Choroid plexus epithelial cell (primary cell): ENCODE data around the gene TSPAN33.

ENCODE experiments used
- DNase-seq: peaks from one replicate; pipeline ENCODE4 v3.0.0-alpha.2; 2010; ENCODE audit warnings: low read depth
- H3K4me3 ChIP-seq: 2 replicates; pipeline ENCODE4 v1.5.1; 2011; ENCODE audit warnings: low read depth, mild to moderate bottlenecking, control low read depth, low read length, moderate library complexity
- TF ChIP-seq, protein P1 (sequence below): conservative IDR thresholded peaks from 2 replicates; pipeline ENCODE4 v1.5.1; 2011; ENCODE audit warnings: low read depth, mild to moderate bottlenecking, control low read depth, inconsistent platforms, low read length, moderate library complexity

TSPAN33 gene

DNA sequence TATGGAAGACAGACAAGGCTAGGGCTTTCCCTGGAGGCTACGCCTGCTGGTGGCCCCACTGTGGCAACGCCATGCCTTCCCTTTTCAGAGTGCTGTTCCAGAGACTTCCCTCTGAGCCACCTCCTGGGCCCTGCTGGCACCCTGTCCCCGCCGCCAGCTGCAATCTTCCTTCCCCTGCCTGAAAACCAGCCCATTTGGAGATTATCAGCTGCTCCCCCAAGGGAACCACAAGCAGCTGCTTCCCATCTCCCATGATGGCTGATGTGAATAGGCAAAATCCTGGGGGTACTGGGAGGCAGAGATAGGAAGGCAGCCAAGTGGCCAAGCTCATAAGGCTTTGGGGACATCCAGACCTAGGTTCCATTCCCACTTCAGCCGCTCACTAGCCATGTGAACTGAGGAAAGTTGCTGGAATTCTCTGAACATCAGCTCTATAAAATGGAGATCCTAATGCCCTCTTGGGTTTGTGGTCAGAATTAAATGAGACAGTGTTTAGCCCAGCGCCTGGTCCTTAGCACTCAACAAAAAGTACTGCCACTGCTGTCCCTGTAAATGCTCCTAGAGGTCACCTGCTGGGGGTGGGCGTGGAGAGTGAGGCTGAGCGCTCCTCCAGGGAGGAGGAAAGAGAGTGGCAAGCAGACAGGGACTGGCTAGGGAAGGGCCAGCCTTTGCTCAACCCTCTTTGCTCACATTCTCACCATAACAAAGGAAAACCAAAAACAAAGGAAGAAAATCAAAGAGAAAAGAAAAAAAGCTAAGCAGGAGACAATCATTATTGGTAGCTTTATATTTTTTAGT, 5.9 kb downstream of the TSPAN33 start:
- no peak for DNase-seq
- H3K4me3 ChIP-seq, result no peak overlapping the region
- TF ChIP-seq, protein P1, sequence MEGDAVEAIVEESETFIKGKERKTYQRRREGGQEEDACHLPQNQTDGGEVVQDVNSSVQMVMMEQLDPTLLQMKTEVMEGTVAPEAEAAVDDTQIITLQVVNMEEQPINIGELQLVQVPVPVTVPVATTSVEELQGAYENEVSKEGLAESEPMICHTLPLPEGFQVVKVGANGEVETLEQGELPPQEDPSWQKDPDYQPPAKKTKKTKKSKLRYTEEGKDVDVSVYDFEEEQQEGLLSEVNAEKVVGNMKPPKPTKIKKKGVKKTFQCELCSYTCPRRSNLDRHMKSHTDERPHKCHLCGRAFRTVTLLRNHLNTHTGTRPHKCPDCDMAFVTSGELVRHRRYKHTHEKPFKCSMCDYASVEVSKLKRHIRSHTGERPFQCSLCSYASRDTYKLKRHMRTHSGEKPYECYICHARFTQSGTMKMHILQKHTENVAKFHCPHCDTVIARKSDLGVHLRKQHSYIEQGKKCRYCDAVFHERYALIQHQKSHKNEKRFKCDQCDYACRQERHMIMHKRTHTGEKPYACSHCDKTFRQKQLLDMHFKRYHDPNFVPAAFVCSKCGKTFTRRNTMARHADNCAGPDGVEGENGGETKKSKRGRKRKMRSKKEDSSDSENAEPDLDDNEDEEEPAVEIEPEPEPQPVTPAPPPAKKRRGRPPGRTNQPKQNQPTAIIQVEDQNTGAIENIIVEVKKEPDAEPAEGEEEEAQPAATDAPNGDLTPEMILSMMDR, result no peak

DNA sequence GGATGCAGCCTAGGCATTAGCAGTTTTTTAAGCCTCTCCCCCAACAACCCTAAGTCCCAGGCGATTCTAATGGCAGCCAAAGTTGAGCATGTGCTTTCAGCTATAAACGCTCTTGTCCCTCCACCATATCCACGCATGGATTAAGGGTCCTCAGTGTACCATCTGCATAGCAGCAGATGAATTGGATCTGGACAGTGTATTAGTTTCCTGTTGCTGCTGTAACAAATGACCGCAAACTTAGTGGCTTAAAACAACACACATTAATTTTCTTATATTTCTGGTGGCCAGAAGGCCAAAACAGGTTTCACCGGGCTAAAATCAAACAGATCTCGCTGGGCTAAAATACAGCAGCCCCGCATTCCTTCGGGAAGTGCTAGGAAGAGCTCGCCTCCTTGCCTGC, 13.1 kb downstream of the TSPAN33 start:
- no peak overlapping the region for H3K4me3 ChIP-seq
- DNase-seq, result no peak
- TF ChIP-seq, protein P1, result no peak

DNA sequence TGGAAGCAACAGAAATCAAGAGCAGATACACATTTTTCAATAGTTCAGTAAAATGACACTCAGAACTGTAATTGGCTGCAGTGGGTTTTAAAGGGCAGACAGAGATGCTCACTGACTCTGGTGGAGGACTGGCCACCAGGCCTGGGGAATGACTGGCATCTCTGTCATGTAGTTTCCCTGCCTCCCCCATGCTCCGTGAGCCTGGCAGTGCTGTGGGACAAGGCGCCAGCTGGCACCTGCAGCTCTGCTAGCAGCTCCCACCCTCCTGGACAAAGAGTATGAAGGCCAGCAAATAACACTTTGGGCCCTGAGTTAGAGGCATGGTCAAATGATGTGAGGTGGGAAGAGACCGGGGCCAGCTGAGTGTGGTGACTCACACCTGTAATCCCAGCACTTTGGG, 15.0 kb downstream of the TSPAN33 start:
- no peak overlapping the region for H3K4me3 ChIP-seq
- no peak for DNase-seq
- TF ChIP-seq, protein P1, result no peak

DNA sequence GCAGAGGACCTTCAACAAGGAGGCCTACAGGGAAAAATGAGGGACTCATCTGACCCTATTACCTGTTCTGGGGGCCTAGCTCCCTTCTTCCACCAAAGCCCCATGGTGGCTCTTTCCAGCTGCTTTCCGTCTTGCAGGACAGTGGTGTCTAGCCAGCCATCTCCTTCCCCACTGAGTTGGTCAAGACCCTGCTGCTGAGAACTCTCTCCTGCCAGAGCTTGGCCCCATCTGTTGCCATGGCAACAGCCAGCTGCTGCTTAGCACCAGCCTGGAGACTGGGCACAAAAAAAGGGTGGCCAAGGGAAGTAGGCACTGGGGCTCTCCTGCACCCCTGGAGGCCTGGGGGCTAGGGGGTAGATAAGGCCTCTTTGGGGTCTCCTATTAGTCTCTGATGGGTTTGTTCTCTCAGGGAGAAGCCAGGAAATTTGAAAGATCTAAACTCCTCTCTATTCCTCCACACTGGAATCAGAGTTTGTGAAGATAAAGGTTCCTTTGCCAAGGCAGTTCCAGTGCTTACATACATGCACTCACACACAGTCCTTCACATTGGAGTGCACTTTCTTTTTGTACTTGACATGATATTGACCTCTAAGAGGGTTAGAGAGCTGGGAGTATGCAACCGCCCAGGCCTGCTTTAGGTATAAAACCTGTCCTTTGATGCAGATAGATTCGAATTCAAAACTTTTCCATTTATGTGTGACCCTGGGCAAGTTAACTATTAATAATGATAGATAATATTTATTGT, 15.8 kb downstream of the TSPAN33 start:
- H3K4me3 ChIP-seq, result no peak overlapping the region
- TF ChIP-seq, protein P1, result no peak
- DNase-seq, result no peak

DNA sequence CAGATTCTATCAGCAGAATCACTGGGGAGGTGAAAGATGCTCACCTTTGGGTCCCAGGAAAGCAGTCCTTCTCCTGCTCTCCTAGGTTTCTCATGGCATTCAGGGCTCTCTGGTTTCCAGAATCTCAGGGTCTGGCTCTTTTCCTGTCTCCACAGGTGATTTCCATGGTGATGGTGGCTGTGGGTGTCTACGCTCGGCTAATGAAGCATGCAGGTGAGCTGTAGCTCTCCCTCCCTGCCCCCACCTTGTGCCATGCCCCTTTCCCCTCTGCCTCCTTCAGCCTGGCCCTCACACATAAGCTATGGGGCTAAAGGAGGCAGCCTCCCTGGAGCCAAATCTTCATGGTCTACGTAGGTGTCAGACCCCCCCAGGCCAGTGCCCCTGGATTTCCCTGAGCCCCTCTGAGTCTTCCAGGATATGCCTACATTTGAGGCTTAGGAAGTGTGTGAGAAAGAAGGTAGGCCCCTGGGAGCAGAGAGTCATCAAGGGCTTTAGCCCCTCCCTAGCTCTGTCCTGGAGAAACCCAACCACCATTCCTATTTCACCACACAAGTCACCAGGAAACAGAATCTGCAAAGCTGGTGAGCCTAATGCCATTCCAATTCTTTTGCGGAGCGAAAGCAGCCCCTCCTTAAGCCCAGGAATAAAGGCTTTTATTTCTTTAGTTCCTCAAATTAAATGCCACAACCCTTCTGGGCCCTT, 17.2 kb downstream of the TSPAN33 start:
- TF ChIP-seq, protein P1, result no peak
- H3K4me3 ChIP-seq, result no peak overlapping the region
- DNase-seq, result no peak

DNA sequence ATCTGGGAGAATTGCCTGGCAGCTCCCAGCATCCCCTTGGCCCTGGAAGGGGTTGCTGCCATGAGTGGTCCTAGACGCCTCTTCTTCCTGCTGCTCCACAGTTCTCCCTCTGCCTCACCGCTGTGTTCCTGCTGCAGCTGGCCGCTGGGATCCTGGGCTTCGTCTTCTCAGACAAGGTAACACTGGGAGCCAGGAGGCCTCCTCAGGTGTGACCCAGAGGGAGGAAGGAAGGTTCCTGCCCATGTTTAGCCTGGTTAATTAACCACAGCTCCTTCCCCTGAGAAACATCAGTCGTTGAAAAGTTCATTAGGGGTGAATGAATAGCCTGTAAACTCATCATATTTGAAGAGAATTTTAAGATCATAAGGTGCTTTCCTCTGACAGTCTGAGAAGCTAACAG, 18.2 kb downstream of the TSPAN33 start:
- no peak overlapping the region for H3K4me3 ChIP-seq
- DNase-seq, result no peak
- TF ChIP-seq, protein P1, result no peak
